ENCODE measurements around the gene MAPK12. TPM values are rescaled to one million over a fixed set of nuclear protein-coding genes. Genes with fewer than 3 reads are reported as not detected.

Gene MAPK12
- polyA plus RNA-seq, 1 donor from 2014 or later = 36.7 TPM

GRCh38 chr22:50293441-50294318 is 32.2 kb upstream of the MAPK12 start:
- no peaks in the 10 kb centered on the region for H3K9me2 ChIP-seq (ENCODE audit: insufficient read depth, low read length)
- H4K20me1 ChIP-seq (ENCODE audit: insufficient read depth) = peaks cover 12% of the 10 kb centered on the region
- peaks cover 32% of the 10 kb centered on the region for H3K79me2 ChIP-seq (replicated peaks; ENCODE audit: insufficient read depth, low read length)
- H3K9me3 ChIP-seq (ENCODE audit: low read length) = no peaks in the 10 kb centered on the region
- no peaks in the 10 kb centered on the region for H3F3A ChIP-seq (ENCODE audit: insufficient read depth, low read length, poor library complexity, severe bottlenecking)
- H3K36me3 ChIP-seq (ENCODE audit: insufficient read depth, low read length) = no peaks in the 10 kb centered on the region
- no peaks in the 10 kb centered on the region for H3K27me3 ChIP-seq (ENCODE audit: insufficient read depth, low read depth, low read length)
- H3K4me2 ChIP-seq (ENCODE audit: low read length) = no peak overlapping the region
- TF ChIP-seq TAF1 (IDR thresholded peaks at IDR 0.05; ENCODE audit: low read depth) (no peak), RAD21 (conservative IDR thresholded peaks at IDR 0.05) (no peak), SMC3 (conservative IDR thresholded peaks at IDR 0.05; ENCODE audit: poor library complexity) (no peak), REST (IDR thresholded peaks at IDR 0.05; ENCODE audit: borderline replicate concordance) (no peak), MXI1 (conservative IDR thresholded peaks at IDR 0.05; ENCODE audit: poor library complexity, severe bottlenecking) (no peak), EZH2 (IDR thresholded peaks at IDR 0.05; ENCODE audit: borderline replicate concordance, insufficient read depth, low read length, poor library complexity, severe bottlenecking) (no peak), POLR2AphosphoS5 (IDR thresholded peaks at IDR 0.05) (no peak), EP300 (conservative IDR thresholded peaks at IDR 0.05; ENCODE audit: poor library complexity, severe bottlenecking) (no peak), CTCF (IDR thresholded peaks at IDR 0.05; ENCODE audit: poor library complexity, severe bottlenecking) (no peak)
- no peak overlapping the region for H2AFZ ChIP-seq (ENCODE audit: low read depth, low read length)
- H3K9ac ChIP-seq (ENCODE audit: low read length) = no peak overlapping the region
- no peak overlapping the region for H3K27ac ChIP-seq (ENCODE audit: low read length)
- H3K4me3 ChIP-seq (ENCODE audit: low read length) = no peak overlapping the region

- Histone ChIP-seq H3K79me2 (replicated peaks; ENCODE audit: insufficient read depth, low read length) (peaks cover 27% of the 10 kb centered on the region), H4K20me1 (ENCODE audit: insufficient read depth) (peaks cover 12% of the 10 kb centered on the region), H3K27ac (ENCODE audit: low read length) (no peak overlapping the region), H3K9me2 (ENCODE audit: insufficient read depth, low read length) (no peaks in the 10 kb centered on the region), H3F3A (ENCODE audit: insufficient read depth, low read length, poor library complexity, severe bottlenecking) (no peaks in the 10 kb centered on the region), H3K36me3 (ENCODE audit: insufficient read depth, low read length) (no peaks in the 10 kb centered on the region), H3K4me2 (ENCODE audit: low read length) (no peak overlapping the region), H3K9me3 (ENCODE audit: low read length) (no peaks in the 10 kb centered on the region), H3K9ac (ENCODE audit: low read length) (no peak overlapping the region), H2AFZ (ENCODE audit: low read depth, low read length) (no peak overlapping the region), H3K4me3 (ENCODE audit: low read length) (no peak overlapping the region), H3K27me3 (ENCODE audit: insufficient read depth, low read depth, low read length) (no peaks in the 10 kb centered on the region)
- TF ChIP-seq EZH2 (IDR thresholded peaks at IDR 0.05; ENCODE audit: borderline replicate concordance, insufficient read depth, low read length, poor library complexity, severe bottlenecking) (no peak), CTCF (IDR thresholded peaks at IDR 0.05; ENCODE audit: poor library complexity, severe bottlenecking) (no peak), MXI1 (conservative IDR thresholded peaks at IDR 0.05; ENCODE audit: poor library complexity, severe bottlenecking) (no peak), POLR2AphosphoS5 (IDR thresholded peaks at IDR 0.05) (no peak), TAF1 (IDR thresholded peaks at IDR 0.05; ENCODE audit: low read depth) (no peak), RAD21 (conservative IDR thresholded peaks at IDR 0.05) (no peak), EP300 (conservative IDR thresholded peaks at IDR 0.05; ENCODE audit: poor library complexity, severe bottlenecking) (no peak), REST (IDR thresholded peaks at IDR 0.05; ENCODE audit: borderline replicate concordance) (no peak), SMC3 (conservative IDR thresholded peaks at IDR 0.05; ENCODE audit: poor library complexity) (no peak)
These were observed 31.4 kb upstream of the MAPK12 start for GRCh38 chr22:50292643-50293440.
